Measurements from ENCODE around the gene MCCC2. TPM values are rescaled to one million over a fixed set of nuclear protein-coding genes. Genes with fewer than 3 reads are reported as not detected.

MCCC2 gene
- total RNA-seq, 1 experiment from 2014 or later = 70.8 TPM

Other genes starting within 250 kb of the MCCC2 start
- gene BDP1, start 131.7 kb upstream of the MCCC2 start, total RNA-seq (2014; rRNA removed; shearing (Covaris generic)) = 19.1 and 26.0 TPM in 2 replicates
- not detected in 2 replicates for gene CARTPT, start 131.9 kb downstream of the MCCC2 start, total RNA-seq (2014; rRNA removed; shearing (Covaris generic))